Stimulated activated CD8-positive, alpha-beta memory T cell treated with anti-CD3 and anti-CD28 coated beads, Interleukin-12 subunit alpha, Interleukin-12 subunit beta, amount 100 ng/mL, for 4 hours (primary cell): ENCODE measurements around the gene WARS2.

Experiments
- DNase-seq: peaks from one replicate; pipeline ENCODE4 v3.0.0-alpha.2; 2020; ENCODE audit warnings: low read depth

The WARS2 gene

DNA sequence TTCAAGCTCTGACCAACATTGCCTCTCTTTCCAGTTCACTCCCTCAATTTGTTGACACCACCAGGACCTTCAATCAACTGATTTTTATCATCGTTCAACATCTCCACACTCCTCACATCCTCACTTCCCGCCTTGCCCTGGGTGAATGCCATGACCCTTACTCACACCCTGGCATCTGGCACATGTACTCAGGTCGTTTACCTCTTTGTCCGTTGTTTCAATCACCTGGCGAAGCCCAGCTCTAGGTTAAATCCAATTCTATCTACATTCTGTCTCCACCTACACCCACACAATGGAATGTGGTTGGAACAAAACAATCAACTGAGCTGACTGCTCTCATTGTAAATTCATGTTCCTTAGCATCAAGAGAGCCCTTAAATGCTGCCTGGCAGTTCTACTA lies 128.1 kb downstream of the WARS2 start:
- DNase-seq = no peak

- no peak for DNase-seq
These were observed 128.7 kb downstream of the WARS2 start for GRCh38 chr1:119011706-119012105.

DNA sequence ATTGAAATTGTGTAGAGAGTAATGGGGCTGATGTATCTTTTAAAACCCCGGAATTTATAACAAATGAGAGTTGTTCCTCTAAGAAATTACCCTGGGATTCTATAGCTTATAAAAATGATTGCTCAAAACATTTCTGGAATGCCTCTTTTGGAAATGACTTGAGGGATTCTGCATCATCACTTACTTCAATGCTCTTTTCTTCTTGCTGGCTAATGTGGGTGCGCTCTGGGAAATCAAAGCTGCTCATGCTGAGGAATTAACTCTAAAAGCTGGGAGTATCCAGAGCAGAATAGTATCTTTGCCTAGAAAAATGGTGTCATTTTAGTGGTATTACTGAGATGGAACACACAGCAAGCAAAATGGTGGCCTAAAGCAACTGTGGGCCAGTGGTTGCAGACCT lies 129.3 kb downstream of the WARS2 start:
- no peak for DNase-seq

DNA sequence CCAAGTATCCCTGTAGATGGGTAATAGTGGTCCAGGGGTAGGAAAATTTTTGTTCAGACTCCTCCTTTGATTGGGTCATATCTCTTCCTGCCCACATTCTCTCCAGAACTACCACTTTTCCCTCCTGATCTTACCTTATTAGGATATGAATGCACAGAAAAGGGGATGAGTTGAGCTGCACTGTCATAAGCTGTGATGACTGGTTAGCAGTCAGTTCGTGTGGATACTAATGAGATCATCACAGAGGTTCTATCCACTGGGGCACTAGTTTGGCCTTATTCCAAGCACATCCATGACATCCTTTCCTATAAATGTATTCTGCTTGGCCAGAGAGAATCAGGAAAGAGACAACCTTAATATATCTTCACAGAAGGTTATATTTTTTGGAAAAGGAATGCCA lies 130.3 kb downstream of the WARS2 start:
- no peak for DNase-seq

DNA sequence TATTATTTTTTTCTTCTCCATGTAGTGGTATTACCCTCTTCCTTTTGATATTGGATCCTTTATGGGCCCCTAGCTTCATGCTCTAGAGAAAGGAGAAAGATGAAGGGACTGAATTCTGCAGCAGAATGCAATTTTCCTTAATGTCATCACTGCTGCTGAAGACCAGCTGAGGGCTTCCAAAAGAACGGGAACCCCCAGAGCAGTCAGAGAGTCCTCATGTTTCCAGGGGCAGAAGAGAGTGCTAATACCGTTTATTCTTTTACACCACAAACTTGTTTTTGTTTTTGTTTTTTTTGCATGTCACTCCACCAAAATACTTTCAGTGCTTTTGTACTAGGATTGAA lies 131.2 kb downstream of the WARS2 start:
- DNase-seq = no peak

DNA sequence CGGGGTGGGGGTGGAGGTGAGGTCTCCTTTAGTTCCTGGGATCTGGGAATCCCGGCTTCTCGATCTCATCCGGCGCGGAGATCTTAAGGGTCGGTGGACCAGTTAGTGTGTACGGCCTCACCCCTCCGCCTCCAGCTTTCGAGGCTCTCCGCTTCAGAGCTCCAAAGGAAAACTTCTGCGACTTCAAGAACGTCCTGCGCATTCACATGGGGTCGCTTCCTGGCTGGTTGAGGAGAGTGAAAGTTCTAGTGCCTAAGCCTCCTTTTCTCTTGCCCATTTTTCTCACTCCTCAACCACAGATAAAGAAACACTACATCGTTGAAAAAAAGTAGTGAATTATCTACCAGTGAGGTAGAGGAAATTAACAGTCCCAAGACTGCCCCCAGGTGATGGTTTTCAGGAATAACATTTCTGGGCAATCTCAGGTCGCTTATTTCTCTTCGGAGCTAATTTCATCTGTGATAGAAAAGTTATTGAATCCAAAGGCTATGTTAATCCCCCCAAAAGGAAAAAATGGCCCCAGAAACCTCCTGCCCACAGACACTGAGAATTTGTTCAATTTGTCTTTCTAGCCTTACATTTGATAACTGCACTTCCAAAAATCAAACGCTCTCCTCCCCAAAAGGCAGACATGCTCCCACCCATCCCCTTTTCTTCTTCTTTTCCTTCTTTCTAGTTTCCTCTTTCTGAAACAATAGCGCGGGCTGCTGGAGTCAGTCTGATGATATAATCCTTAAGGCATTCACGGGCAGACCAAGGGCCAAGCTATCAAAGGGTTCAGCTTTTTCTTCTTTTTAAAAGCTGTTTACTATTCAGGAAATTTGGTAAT lies 131.8 kb downstream of the WARS2 start:
- no peak for DNase-seq

GRCh38 chr1:119007670-119008482 lies 132.6 kb downstream of the WARS2 start:
- DNase-seq = no peak

- DNase-seq = no peak
These were observed 133.1 kb downstream of the WARS2 start for GRCh38 chr1:119007339-119007669.

GRCh38 chr1:119006406-119007279 lies 133.8 kb downstream of the WARS2 start:
- no peak for DNase-seq

- no peak for DNase-seq
These were observed 134.6 kb downstream of the WARS2 start for GRCh38 chr1:119005724-119006405.

DNA sequence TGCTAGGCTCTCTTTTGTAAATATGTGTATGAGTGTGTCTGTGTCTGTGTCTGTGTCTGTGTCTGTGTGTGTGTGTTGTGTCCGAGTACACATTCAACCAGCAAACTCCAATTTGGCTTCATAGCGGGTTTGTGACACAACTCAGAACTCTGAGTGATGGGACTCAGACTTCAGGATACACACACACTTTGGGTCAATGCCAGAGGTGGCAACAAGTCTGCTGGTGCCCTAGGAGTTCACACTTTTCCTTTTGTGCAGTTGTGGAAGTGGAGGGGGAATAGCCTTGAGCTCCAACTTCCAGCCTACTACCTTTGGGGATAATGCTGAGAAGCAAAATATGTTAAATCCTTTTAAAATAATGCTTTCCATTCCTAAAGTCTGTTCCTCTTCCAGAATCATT lies 135.7 kb downstream of the WARS2 start:
- no peak for DNase-seq

- DNase-seq = no peak
These were observed 136.3 kb downstream of the WARS2 start for GRCh38 chr1:119004129-119004527.

GRCh38 chr1:119003413-119004128 lies 136.9 kb downstream of the WARS2 start:
- DNase-seq = no peak

DNA sequence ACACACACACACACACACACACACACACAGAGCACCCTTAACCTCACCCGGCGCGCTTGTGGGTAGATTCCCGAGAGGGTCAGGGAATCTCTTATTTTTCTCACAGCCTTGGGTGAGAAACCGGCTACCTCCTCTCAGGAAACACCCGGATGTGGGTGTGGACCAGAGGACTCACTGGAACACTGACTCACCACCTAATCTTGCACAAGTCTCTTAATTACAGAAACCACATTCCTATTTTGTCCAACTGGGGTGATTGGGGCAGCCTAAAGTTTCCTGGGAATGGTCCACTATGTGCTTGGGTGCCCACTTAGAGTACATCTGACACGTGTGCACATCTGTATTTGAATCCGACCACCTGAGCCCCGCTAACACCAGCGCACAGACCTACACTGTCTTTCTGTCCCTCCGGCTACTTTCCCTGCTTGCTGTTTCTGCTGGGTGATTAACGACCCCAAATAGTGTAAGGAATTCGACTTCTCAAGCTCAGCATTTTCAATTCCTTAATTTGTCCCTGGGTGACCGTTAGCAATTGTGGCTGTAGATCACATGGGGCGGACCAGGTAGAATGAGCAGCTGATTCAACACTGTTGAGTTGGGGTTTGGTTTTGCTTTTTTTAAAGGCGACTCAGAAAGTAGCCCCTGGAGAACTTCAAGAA lies 138.3 kb downstream of the WARS2 start:
- DNase-seq = no peak

- no peak for DNase-seq
These were observed 139.0 kb downstream of the WARS2 start for GRCh38 chr1:119001181-119002027.

DNA sequence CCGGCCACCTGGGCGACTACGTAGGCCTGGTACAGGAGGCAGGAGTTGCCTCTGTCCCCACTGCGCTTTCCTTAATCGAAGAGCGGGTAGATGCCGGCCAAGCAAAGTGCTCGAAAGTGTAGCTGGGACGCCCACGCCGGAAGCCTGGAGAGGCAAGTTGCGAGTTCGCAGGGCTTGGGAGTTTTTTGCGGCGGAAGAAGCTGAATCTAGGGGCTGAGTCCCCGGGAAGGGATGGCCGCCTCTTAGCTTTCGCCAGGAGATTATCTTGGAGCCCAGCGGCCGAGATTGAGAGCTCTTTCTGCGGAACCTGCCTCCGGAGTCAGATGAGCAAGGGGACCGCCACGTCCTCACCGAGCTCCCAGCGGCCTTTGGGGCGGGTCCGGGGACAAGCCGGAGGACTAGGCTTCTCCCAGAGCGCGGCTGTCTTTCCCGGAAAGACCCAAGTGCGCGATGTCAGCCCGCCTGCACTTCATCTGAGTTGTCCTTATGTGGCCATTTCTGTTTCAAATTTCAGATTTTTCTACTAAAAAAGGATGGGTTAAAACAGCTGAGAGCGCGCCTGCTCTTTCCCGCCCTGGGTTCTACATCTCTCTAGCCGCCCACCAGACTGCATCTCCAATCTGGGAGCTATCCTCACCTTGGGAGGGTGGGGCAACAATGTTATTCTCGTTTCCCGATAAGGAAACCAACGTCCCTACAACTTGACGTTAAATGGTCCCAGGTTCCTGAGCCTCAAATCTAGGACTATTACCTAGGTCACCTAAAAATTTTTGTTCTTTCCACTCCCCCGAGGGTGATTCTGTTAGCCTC lies 139.9 kb downstream of the WARS2 start:
- DNase-seq = no peak

- DNase-seq = no peak
These were observed 140.9 kb downstream of the WARS2 start for GRCh38 chr1:118999348-119000071.

DNA sequence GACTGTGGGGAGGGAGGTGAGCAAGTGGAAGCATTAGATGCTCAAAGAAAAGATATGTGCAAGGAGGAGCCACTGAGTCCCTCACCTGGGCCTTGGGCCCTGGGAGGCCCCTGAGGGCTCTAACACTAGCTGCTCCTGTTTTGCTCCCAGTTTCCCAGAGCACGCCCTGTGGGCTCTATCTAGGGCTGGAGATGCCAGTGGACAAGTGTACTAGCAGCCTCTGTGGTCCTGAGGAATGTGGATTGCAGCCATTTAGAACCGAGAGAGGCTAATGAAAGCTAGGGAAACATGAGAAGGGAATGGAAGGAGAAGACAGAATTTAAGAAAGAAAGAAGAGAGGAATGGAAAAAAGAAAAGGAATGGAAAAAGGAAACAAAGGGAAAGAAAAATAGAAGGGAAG lies 142.3 kb downstream of the WARS2 start:
- DNase-seq = no peak
